ENCODE results near the gene ARHGAP44. TPM values are rescaled to one million over a fixed set of nuclear protein-coding genes. Genes with fewer than 3 reads are reported as not detected.

ARHGAP44 gene
- total RNA-seq, 1 donor from 2014 or later, result 6.9 TPM

DNA sequence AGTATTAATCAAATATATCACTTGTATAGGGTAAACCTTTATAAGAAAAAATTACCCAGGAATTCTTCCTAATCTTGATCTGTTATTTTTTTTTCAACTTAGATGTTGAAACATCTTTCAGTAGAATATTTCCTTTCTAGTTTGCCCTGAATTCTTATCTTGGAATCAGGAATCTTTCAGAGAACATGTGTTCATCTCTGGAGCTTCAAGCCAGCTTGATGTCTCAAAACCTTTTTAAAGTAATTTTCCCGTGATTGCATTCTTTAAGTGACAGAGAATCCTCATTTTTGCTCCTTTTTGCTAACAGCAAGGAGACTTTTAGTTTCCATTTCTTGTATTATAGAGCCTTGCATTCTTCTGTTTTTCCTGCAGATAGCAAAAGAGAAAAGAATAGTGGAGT, 137.7 kb downstream of the ARHGAP44 start:
- DNase-seq (no peak), ATAC-seq (ENCODE audit: low read depth) (no peak)
- TF ChIP-seq, protein P1, sequence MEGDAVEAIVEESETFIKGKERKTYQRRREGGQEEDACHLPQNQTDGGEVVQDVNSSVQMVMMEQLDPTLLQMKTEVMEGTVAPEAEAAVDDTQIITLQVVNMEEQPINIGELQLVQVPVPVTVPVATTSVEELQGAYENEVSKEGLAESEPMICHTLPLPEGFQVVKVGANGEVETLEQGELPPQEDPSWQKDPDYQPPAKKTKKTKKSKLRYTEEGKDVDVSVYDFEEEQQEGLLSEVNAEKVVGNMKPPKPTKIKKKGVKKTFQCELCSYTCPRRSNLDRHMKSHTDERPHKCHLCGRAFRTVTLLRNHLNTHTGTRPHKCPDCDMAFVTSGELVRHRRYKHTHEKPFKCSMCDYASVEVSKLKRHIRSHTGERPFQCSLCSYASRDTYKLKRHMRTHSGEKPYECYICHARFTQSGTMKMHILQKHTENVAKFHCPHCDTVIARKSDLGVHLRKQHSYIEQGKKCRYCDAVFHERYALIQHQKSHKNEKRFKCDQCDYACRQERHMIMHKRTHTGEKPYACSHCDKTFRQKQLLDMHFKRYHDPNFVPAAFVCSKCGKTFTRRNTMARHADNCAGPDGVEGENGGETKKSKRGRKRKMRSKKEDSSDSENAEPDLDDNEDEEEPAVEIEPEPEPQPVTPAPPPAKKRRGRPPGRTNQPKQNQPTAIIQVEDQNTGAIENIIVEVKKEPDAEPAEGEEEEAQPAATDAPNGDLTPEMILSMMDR (IDR thresholded peaks at IDR 0.05), result no peak
- Mint-ChIP-seq H3K4me3 (no peak overlapping the region), H3K27ac (no peak overlapping the region), H3K9me3 (no peaks in the 10 kb centered on the region), H3K27me3 (no peaks in the 10 kb centered on the region), H3K4me1 (no peaks in the 10 kb centered on the region), H3K36me3 (ENCODE audit: low read depth) (no peaks in the 10 kb centered on the region)
- intact Hi-C loops (cut with micrococcal nuclease), result no loop called here
- CTCF ChIA-PET, result no interaction called here
- POLR2A ChIA-PET, result no interaction called here

DNA sequence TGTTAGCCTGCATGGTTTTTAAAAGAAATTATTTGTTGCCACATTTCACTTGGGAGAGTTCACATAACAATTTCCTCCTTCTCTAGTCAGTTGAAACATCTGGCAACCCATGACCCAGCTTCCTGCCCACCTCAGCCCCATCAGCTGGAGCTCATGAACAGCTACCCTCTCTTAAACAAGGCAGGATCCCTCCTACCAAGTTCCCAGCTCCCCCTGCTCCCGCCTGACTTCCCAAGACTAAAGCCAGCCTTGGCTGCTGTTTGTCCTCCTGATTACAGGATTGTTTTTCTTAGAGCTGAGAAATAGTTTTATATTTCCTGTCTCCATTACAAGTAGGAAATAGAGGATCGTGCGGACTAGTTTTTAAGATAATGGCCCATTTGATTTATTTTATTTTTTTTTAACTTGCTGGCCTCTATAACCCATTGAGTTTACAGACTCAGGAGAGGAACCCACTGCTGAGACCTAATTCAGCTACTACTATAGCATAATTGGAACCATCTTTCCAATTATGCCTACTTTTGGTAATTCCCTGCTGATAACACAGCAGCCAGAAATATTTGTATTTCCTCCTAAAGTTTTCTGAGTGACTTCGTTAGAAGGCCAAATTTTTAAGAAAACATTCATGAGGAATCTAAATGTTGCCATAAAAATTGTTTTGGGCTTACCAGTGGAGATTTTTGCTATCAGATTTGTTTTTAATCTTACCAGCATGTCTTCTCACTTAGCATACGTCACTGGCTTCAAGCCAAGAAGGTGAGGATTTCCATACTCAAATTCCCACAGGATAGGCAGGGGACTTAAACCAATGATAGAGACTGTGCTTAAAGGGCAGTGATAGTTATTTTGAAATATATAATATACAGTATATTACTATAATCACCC, 138.5 kb downstream of the ARHGAP44 start:
- no peaks in the 10 kb centered on the region for H3K4me1 Mint-ChIP-seq
- no peaks in the 10 kb centered on the region for H3K9me3 Mint-ChIP-seq
- TF ChIP-seq, protein P1 (IDR thresholded peaks at IDR 0.05), result no peak
- no peaks in the 10 kb centered on the region for H3K27me3 Mint-ChIP-seq
- POLR2A ChIA-PET, result no interaction called here
- DNase-seq (no peak), ATAC-seq (ENCODE audit: low read depth) (no peak)
- H3K4me3 Mint-ChIP-seq, result no peak overlapping the region
- no peaks in the 10 kb centered on the region for H3K36me3 Mint-ChIP-seq (ENCODE audit: low read depth)
- CTCF ChIA-PET, result no interaction called here
- H3K27ac Mint-ChIP-seq, result no peak overlapping the region
- intact Hi-C loops (cut with micrococcal nuclease), result loop anchor here (1.0 kb wide), 1 partner anchor 76 kb away; no protein-coding TSS in a partner anchor

DNA sequence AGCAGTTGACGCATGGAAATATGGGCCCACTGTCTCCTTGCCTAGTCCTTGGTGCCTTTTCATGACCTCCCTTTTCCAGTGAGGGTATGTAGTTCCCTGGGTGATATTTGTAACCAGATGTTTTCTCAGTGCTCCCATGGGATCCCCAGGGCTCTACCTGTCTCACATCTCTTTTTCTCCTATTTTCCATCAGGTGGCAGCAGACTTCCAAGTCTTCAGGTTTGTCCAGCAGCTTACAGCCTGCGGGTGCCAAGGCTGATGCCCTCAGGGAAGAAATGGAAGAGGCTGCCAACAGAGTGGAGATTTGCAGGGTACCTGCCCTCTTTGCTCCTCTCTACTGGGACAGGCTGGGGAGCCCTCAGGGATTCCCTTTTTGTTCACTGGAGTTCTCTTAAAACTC, 139.4 kb downstream of the ARHGAP44 start:
- intact Hi-C loops (cut with micrococcal nuclease), result loop anchor here (1.0 kb wide), 1 partner anchor 75 kb away; no protein-coding TSS in a partner anchor
- TF ChIP-seq, protein P1 (IDR thresholded peaks at IDR 0.05), result no peak
- Mint-ChIP-seq H3K9me3 (no peaks in the 10 kb centered on the region), H3K4me1 (no peaks in the 10 kb centered on the region), H3K36me3 (ENCODE audit: low read depth) (no peaks in the 10 kb centered on the region), H3K27me3 (no peaks in the 10 kb centered on the region), H3K4me3 (no peak overlapping the region), H3K27ac (no peak overlapping the region)
- CTCF ChIA-PET, result no interaction called here
- DNase-seq, result no peak
- POLR2A ChIA-PET, result no interaction called here
- ATAC-seq (ENCODE audit: low read depth), result no peak

DNA sequence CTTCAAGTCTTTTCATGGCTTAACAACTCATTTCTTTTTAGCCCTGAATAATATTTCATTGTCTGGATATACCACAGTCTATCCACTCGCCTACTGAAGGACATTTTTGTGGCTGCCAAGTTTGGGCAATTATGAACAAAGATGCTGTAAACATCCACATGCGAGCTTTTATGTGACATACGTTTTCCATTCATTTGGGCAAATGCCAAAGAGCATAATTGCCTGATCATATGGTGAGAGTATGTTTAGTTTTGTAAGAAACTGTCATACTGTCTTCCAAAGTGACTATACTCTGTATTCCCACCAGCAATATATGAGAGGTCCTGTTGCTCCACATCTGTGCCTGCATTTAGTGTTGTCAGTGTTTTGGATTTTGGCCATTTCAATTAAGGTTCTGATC, 147.2 kb downstream of the ARHGAP44 start:
- ATAC-seq (ENCODE audit: low read depth), result no peak
- H3K27ac Mint-ChIP-seq, result no peak overlapping the region
- intact Hi-C loops (cut with micrococcal nuclease), result no loop called here
- POLR2A ChIA-PET, result no interaction called here
- no peaks in the 10 kb centered on the region for H3K36me3 Mint-ChIP-seq (ENCODE audit: low read depth)
- TF ChIP-seq, protein P1 (IDR thresholded peaks at IDR 0.05), result no peak
- CTCF ChIA-PET, result no interaction called here
- H3K9me3 Mint-ChIP-seq, result peaks cover 3% of the 10 kb centered on the region
- no peaks in the 10 kb centered on the region for H3K27me3 Mint-ChIP-seq
- peaks cover 16% of the 10 kb centered on the region for H3K4me1 Mint-ChIP-seq
- no peak for DNase-seq
- H3K4me3 Mint-ChIP-seq, result no peak overlapping the region

DNA sequence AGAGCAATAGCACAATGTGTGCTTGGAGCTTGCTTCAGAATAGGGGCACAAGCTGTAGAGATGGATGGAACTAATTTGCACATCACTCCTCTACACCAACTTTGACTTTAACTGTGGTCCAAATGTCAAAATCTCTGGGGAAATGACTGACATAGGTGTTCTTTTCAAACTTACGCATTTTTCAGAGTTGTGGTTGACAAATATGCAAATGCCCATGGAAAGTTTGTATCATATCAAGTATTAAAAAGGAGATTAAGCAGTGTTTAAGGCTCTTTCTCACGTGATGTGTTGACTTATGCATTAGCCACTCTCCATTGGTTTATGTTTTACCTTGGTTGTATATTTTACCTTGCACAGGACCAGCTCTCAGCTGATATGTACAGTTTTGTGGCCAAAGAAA, 151.4 kb downstream of the ARHGAP44 start:
- peaks cover 3% of the 10 kb centered on the region for H3K9me3 Mint-ChIP-seq
- intact Hi-C loops (cut with micrococcal nuclease), result loop anchor here (2.0 kb wide), 1 partner anchor 48 kb away; no protein-coding TSS in a partner anchor
- no peak overlapping the region for H3K4me3 Mint-ChIP-seq
- ATAC-seq (ENCODE audit: low read depth) (peak; percentile 78), DNase-seq (no peak)
- H3K36me3 Mint-ChIP-seq (ENCODE audit: low read depth), result no peaks in the 10 kb centered on the region
- POLR2A ChIA-PET, result interaction anchor here (1.3 kb wide), 1 partner anchor 46 kb away, joined by 5 read pairs; no protein-coding TSS in a partner anchor
- no peaks in the 10 kb centered on the region for H3K27me3 Mint-ChIP-seq
- CTCF ChIA-PET, result no interaction called here
- no peak overlapping the region for H3K27ac Mint-ChIP-seq
- TF ChIP-seq, protein P1 (IDR thresholded peaks at IDR 0.05), result no peak
- peaks cover 16% of the 10 kb centered on the region for H3K4me1 Mint-ChIP-seq
